ENCODE results near the gene RAD1. TPM values are rescaled to one million over a fixed set of nuclear protein-coding genes. Genes with fewer than 3 reads are reported as not detected.

The RAD1 gene
- total and polyA plus RNA-seq, 2 experiments from 2014 or later: 26.3 to 53.6 TPM

DNA sequence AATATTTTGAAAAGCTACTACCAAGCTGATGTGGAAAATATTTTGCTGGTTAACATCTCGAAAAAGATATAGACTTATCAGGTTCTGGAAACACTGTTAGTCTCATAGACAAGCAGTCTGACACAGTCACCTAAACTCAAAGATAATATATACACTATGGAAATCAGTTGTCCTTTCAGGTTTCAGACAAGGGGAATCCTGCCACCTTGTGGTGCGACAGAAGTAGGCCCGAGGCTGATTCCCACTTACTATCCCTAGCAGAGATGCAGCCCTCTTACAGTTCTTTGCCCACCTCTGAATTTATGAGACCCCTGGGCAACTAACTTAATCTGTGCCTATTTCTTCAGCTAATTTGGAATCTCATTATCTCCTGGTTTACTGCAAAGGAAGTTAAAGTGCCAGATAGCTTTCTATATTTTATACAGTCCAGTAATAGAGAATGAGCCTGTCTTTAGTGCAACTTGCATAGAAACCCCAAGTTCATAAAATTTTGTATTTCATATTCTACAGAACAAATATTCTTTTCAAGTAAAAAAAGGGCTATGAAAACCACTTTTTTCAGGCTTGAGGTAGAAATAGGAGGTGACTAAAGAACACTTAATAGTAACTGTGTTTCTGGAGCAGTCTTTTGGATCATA, 16.9 kb downstream of the RAD1 start:
- H2AFZ ChIP-seq: no peak overlapping the region
- in situ Hi-C loops (cut with MboI): loop anchor here (25.0 kb wide), 1 partner anchor 886 kb away; the partner anchor contains the start of gene AMACR
- WGBS, 2 experiments (ENCODE audit: low coverage in 1 of 2, low lambda C conversion rate in 2 of 2, missing lambda C conversion rate in 2 of 2): 0 to 4% methylated on average over 3 of the region's 3 CpGs

DNA sequence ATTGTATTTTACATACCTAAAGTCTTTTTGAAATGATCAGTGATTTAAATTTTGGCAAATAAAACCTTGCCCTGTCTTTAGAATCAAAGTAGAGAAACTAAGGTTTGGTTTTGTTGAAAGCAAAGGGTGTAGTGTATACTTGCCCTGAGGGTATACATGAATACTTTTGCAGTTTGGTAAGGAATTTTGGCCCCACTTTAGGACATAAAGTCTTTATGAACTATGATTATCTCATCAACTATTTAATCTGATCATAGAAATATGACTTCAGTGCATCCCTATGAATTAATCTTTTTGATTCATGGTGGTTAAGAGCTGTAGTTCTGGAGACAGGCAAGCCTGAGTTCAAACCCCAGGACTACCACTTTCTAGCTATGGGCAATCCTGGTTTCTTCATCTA, 17.7 kb downstream of the RAD1 start:
- DNase-seq: peak; percentile 17
- H3K27me3 ChIP-seq (replicated peaks; ENCODE audit: insufficient read depth): no peaks in the 10 kb centered on the region
- H3K27ac ChIP-seq: no peak overlapping the region
- H3K9ac ChIP-seq: no peak overlapping the region
- H2AFZ ChIP-seq: no peak overlapping the region
- no peaks in the 10 kb centered on the region for H4K20me1 ChIP-seq (ENCODE audit: insufficient read depth)
- no peaks in the 10 kb centered on the region for H3K36me3 ChIP-seq (ENCODE audit: low read depth)
- H3F3A ChIP-seq (ENCODE audit: insufficient read depth): peaks cover 14% of the 10 kb centered on the region; the same call in 1 of the 2 replicates
- no peaks in the 10 kb centered on the region for H3K79me2 ChIP-seq (ENCODE audit: insufficient read depth)
- no peak overlapping the region for H3K4me3 ChIP-seq
- H3K9me3 ChIP-seq (ENCODE audit: low read depth): no peaks in the 10 kb centered on the region
- H3K9me2 ChIP-seq (ENCODE audit: insufficient read depth): no peaks in the 10 kb centered on the region
- TF ChIP-seq EZH2phosphoT487 (IDR thresholded peaks at IDR 0.05; ENCODE audit: insufficient read depth, low read depth) (no peak), EZH2 (IDR thresholded peaks at IDR 0.05; ENCODE audit: insufficient read depth, poor library complexity, severe bottlenecking) (no peak)
- peaks cover 7% of the 10 kb centered on the region for H3K4me1 ChIP-seq (ENCODE audit: insufficient read depth)
- in situ Hi-C loops (cut with MboI): loop anchor here (25.0 kb wide), 1 partner anchor 885 kb away; the partner anchor contains the start of gene AMACR
- H3K4me2 ChIP-seq (ENCODE audit: unreplicated experiment): no peak overlapping the region

More for the DNA sequence above, 16.9 kb downstream of the RAD1 start:
- no peak overlapping the region for H3K4me2 ChIP-seq (ENCODE audit: unreplicated experiment)
- H3K9me3 ChIP-seq (ENCODE audit: low read depth): no peaks in the 10 kb centered on the region
- no peak overlapping the region for H3K4me3 ChIP-seq
- H3K9me2 ChIP-seq (ENCODE audit: insufficient read depth): no peaks in the 10 kb centered on the region
- H3K27ac ChIP-seq: no peak overlapping the region
- no peaks in the 10 kb centered on the region for H3K79me2 ChIP-seq (ENCODE audit: insufficient read depth)
- 0 out of 2 replicates have a peak, but pooled peaks cover 14% of the 10 kb centered on the region for H3F3A ChIP-seq (ENCODE audit: insufficient read depth)
- peak; percentile 85 for DNase-seq
- no peak overlapping the region for H3K9ac ChIP-seq
- H3K36me3 ChIP-seq (ENCODE audit: low read depth): no peaks in the 10 kb centered on the region
- H3K27me3 ChIP-seq (replicated peaks; ENCODE audit: insufficient read depth): no peaks in the 10 kb centered on the region
- TF ChIP-seq EZH2 (IDR thresholded peaks at IDR 0.05; ENCODE audit: insufficient read depth, poor library complexity, severe bottlenecking): no peak
- TF ChIP-seq EZH2phosphoT487 (IDR thresholded peaks at IDR 0.05; ENCODE audit: insufficient read depth, low read depth): no peak
- no peaks in the 10 kb centered on the region for H4K20me1 ChIP-seq (ENCODE audit: insufficient read depth)
- peaks cover 7% of the 10 kb centered on the region for H3K4me1 ChIP-seq (ENCODE audit: insufficient read depth)

GRCh38 chr5:34895641-34896419, 19.5 kb downstream of the RAD1 start:
- DNase-seq: peak; percentile 26
- in situ Hi-C loops (cut with MboI): loop anchor here (25.0 kb wide), 1 partner anchor 884 kb away; the partner anchor contains the start of gene AMACR
- Histone ChIP-seq H3K27me3 (replicated peaks; ENCODE audit: insufficient read depth) (no peaks in the 10 kb centered on the region), H3K9me2 (ENCODE audit: insufficient read depth) (no peaks in the 10 kb centered on the region), H3F3A (ENCODE audit: insufficient read depth) (peaks cover 31% of the 10 kb centered on the region), H3K4me2 (ENCODE audit: unreplicated experiment) (no peak overlapping the region), H3K9ac (no peak overlapping the region), H3K79me2 (ENCODE audit: insufficient read depth) (no peaks in the 10 kb centered on the region), H2AFZ (no peak overlapping the region), H3K4me3 (no peak overlapping the region), H3K4me1 (ENCODE audit: insufficient read depth) (peaks cover 20% of the 10 kb centered on the region), H3K36me3 (ENCODE audit: low read depth) (no peaks in the 10 kb centered on the region), H4K20me1 (ENCODE audit: insufficient read depth) (no peaks in the 10 kb centered on the region), H3K9me3 (ENCODE audit: low read depth) (no peaks in the 10 kb centered on the region), H3K27ac (no peak overlapping the region)
- TF ChIP-seq EZH2phosphoT487 (IDR thresholded peaks at IDR 0.05; ENCODE audit: insufficient read depth, low read depth): no peak
- TF ChIP-seq EZH2 (IDR thresholded peaks at IDR 0.05; ENCODE audit: insufficient read depth, poor library complexity, severe bottlenecking): no peak
- 83 to 84% methylated on average over 2 of the region's 2 CpGs for WGBS, 2 experiments (ENCODE audit: low coverage in 1 of 2, low lambda C conversion rate in 2 of 2, missing lambda C conversion rate in 2 of 2)

GRCh38 chr5:34894716-34895115, 20.6 kb downstream of the RAD1 start:
- 95 to 98% methylated on average over 1 of the region's 1 CpG for WGBS, 2 experiments (ENCODE audit: low coverage in 1 of 2, low lambda C conversion rate in 2 of 2, missing lambda C conversion rate in 2 of 2)

More at GRCh38 chr5:34894716-34895115, 20.6 kb downstream of the RAD1 start:
- in situ Hi-C loops (cut with MboI): loop anchor here (25.0 kb wide), 1 partner anchor 882 kb away; the partner anchor contains the start of gene AMACR
- no peaks in the 10 kb centered on the region for H3K9me2 ChIP-seq (ENCODE audit: insufficient read depth)
- no peaks in the 10 kb centered on the region for H4K20me1 ChIP-seq (ENCODE audit: insufficient read depth)
- no peaks in the 10 kb centered on the region for H3K79me2 ChIP-seq (ENCODE audit: insufficient read depth)
- H3K27me3 ChIP-seq (replicated peaks; ENCODE audit: insufficient read depth): no peaks in the 10 kb centered on the region
- H3K9me3 ChIP-seq (ENCODE audit: low read depth): no peaks in the 10 kb centered on the region
- H3K4me2 ChIP-seq (ENCODE audit: unreplicated experiment): no peak overlapping the region
- peaks cover 20% of the 10 kb centered on the region for H3K4me1 ChIP-seq (ENCODE audit: insufficient read depth)
- H3F3A ChIP-seq (ENCODE audit: insufficient read depth): peaks cover 31% of the 10 kb centered on the region
- H3K9ac ChIP-seq: no peak overlapping the region
- no peaks in the 10 kb centered on the region for H3K36me3 ChIP-seq (ENCODE audit: low read depth)
- H2AFZ ChIP-seq: no peak overlapping the region
- H3K4me3 ChIP-seq: no peak overlapping the region
- TF ChIP-seq EZH2 (IDR thresholded peaks at IDR 0.05; ENCODE audit: insufficient read depth, poor library complexity, severe bottlenecking): no peak
- TF ChIP-seq EZH2phosphoT487 (IDR thresholded peaks at IDR 0.05; ENCODE audit: insufficient read depth, low read depth): no peak
- H3K27ac ChIP-seq: no peak overlapping the region
- DNase-seq: no peak
